ENCODE measurements around the gene ZNF678.
"Not testable (repeated sequence)": the region's sequence is repeated elsewhere in the genome, so short reads cannot be mapped to it uniquely, and the experiment has no call there.

ZNF678 gene

DNA sequence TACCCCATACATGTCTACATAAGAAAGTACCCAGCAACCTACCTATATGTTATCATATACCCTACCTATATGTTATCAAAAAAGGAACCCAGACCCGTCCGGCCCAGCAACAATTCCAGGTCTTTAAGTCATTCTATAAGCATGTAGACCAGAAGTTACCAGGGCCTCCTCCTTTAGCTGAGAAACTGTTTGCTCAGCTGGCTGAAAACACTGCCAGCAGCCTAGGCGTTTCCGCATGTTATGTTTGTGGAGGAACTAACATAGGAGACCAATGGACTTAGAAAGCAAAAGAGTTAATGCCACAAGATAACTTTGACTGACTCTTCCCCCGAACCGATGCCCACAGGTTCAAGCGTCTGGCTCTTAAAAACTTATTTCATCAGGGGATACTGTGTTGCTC, 7.1 kb upstream of the ZNF678 start:
- DNase-seq: no peak

DNA sequence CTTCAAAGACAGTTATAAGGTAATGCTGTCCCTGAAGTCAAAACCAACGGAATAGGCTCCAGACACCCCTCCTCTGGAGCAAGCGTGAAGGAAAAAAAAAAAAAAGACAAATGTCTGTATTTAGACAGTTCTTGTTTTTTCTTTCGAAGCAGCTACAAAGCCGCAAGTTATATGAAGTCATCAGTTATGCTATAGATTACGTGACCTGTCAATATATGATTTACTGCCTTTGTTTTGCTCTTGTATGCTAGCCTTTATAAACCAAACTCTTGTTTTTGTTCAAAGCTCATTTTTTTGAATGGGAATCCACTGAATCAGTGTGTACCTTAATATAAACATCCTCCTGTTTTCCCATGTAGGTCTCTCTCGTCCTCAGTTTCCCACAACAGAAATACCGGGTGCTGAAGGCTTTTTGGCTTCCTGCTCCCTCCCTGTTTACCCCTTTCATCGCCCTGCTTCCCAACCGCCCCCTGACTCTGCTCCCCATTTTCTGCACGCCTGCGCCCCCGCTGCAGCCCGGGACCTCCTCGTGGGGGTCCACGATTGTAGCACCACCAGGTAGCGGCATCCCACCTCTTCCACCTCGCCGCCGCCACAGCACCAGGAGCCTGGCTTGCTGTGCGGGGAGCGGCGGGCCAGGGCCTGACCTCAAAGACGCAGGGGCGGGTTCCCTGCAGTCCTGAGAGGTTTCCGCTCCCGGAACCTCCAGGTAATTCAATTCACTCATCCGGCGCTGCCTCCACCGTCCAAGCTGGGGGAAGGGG, 5.2 kb upstream of the ZNF678 start:
- DNase-seq: no peak

DNA sequence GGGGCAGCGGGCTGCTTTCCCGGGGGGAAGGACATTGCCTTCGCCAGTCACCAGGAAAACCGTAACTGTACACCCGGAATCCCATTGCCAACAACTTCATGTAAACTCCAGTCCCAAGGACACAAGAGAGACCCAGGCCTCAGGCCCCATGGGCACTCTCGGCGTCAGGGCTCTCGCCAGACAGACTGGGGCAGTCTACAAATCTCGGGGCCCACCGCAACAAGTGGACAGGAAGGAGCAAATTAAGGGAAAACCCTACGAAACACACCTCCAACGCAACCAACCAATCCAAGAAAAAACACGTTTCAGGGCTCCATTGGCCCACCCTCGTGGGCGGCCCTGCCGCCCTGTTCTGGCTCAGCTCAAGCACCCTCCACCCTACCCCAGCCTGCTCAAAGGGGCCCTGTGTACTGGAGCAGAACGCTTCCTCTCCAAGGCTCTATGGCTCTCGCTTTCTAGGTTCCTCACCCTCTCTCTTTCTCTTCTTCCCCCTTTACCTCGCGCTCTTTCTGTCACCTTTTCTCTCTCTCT, 4.6 kb upstream of the ZNF678 start:
- no peak for DNase-seq

DNA sequence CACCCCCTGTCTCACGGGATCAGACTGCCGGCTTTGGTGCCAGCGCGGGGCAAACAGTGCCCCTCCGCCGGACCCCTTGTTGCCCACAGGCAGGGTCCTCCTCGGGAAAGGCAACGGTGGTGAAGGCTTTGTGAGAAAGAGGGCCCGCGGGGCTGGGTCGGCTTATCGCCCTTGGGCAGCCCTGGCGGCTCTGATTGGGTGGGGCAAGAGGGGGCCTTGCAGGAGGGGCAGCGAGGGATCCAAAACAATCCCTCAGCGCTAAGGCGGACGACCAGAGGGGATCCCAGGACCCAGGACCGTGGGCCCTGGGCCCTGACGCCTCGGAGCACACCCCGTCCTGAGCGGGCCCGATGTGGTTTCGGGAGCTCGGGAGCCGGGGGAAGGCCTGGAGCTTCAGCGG, 3.9 kb upstream of the ZNF678 start:
- no peak for DNase-seq

DNA sequence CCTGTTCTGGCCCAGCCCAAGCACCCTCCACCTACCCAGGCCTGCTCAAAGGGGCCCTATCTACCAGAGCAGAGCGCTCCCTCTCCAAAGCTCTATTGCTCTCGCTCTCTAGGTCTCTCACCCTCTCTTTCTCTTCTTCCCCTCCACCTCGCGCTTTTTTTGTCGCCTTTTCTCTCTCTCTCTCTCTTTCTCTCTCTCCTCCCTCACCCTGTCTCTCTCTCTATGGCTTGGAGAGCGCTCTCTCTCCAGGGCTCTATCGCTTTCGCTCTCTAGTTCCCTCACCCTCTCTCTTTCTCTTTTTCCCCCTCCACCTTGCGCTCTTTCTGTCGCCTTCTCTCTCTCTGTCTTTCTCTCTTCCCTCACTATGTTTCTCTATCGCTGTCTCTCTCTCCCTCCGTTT, 3.4 kb upstream of the ZNF678 start:
- DNase-seq: no peak

DNA sequence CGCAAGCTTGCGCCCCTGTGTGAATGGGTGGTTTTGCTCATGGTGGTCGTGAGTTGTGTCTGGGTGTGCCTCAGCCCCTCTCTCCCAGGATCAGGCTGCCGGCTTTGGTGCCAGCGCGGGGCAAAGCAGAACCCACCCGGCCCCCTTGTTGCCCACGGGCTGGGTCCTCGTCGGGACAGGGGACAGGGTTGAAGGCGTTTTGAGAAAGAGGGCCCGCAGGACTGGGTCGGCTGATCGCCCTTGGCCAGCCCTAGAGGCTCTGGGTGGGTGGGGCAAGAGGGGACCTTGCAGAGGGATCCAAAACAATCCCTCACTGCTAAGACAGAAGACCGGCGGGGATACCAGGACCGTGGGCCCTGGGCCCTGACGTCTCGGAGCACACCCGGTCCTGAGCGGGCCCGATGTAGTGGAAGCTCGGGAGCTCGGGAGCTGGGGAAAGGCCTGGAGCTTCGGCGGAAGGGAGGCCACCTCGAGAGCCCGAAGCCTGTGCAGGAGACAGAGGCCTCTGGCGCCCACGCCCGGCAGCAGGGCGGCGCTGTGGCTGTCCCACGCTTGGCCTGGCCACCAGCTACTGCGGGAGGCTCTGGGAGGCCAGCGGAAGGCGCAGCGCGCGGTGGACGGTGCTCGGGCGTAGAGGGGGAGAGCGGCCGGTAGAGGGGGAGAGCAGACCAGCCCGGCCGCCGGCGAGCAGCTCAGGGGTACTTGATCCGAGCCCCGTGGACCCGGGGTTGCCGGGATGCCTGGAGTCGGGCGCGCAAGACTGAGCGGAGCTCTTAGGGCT, 2.8 kb upstream of the ZNF678 start:
- no peak for DNase-seq

DNA sequence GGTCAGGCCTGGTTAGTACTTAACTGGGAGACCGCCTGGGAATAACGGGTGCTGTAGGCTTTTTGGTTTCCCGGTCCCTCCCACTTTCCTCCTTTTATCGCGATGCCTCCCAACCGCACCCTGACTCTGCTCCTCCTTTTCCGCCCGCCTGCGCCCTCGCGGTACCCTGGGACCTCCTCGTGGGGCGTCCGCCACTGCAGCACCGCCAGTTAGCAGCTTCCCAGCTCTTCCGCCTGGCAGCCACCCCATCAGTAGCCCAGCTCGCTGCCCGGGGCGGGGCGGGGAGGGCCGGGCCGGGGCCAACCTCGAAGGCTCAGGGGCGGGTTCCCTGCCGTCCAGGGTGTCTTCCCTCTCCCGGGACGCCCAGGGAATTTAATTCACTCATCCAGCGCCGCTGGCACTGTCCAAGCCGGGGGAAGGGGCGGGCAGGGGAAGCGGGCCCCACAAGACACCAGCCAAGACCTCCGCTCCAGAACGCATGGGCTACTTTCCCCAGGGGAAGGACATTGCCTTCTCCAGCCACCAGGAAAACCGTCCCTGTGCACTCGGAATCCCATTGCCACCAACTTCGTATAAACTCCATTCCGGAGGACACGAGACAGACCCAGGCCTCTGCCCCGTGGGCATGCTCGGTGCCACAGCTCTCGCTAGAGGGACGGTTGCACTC, 2.0 kb upstream of the ZNF678 start:
- DNase-seq: no peak

DNA sequence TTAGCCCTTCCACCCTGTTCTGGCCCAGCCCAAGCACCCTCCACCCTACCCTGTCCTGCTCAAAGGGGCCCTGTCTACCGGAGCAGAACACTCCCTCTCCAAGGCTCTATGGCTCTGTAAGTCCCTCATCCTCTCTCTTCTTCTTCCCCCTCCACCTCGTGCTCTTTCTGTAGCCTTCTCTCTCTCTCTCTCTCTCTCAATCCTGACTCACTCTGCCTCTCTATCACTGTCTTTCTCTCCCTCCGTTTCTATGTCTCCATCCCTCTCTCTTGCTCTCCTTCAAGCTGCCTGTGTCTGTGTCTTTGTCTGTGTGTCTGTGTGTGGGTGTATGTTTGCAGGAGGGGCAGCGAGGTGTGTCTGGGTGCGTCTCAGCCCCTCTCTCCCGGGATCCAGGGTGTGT, 1.3 kb upstream of the ZNF678 start:
- no peak for DNase-seq

DNA sequence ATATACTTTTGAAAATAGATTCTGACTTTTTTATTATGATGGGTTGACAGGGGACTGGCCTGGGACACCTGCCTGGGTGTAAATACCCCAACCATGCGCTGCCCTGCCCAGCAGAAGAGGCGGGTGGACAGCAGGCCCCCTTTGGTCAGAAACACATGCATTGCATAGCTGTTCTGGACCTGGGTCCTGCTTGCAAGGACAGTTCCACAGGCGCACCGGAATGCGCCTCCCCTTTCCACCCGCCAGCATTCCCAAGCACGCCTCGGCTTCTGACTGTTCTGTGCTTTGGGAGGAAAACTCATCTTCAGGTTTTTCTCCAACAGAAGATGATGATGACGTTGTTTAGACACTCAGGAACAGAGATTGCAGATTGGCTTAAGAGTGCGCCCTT, 428 bp upstream of the ZNF678 start:
- no peak for DNase-seq

DNA sequence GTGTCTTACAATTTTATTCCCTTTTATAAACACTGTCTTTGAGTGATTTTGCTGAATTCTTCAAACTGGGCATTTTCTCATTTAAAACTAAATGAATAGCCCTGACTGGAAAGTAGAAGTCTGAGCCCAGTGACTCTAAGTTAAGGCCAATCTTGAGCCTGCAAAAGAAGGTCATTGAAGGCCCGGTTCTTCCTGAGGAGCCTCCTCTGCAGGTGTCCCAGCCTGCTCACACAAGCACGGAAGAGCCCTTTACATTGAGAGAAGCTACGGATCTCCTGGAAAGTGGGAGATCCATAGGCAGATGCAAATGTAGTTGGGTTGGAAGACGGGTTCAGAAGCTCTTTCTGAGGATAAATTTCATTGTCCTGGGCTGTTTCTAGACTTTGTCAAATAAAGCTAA, 3.9 kb downstream of the ZNF678 start:
- DNase-seq: no peak

DNA sequence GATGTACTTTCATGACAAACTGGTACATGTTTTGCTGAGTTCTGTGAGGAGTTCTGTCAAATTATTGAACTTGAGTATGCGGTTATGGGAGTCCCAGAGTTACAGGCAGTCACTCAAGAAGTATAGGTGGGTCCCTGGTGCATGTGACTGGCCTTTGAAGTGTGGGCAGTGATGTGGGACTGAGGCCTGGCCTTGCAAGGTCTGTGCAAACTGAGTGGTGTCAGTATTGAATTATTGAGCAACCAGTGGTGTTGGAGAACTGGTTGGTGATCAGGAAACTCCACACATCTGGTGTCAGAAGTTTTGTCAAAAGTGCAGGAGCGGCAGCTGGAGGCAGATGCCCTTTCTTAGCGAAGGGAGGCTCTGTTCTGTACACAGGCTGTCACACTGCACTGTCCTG, 5.2 kb downstream of the ZNF678 start:
- DNase-seq: no peak

DNA sequence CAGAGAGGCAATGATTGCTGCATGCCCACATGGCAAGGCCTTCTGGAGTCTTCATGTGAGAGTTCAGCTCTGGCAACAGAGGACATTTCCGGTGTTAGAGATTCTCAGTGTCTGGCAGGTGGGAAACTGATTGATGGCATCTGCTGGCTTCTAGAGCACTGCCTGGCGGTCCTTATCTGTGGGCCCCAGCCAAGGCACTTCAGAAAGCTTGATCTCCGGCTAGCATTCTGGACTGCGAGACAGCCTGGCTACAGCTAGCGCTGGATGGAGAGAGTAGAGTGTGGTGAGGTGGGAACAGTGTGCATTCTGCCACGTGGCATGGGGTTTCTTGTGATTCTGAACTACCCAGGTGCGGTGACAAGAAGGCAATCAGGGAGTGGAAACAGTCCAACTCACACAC, 9.4 kb downstream of the ZNF678 start:
- no peak for DNase-seq

DNA sequence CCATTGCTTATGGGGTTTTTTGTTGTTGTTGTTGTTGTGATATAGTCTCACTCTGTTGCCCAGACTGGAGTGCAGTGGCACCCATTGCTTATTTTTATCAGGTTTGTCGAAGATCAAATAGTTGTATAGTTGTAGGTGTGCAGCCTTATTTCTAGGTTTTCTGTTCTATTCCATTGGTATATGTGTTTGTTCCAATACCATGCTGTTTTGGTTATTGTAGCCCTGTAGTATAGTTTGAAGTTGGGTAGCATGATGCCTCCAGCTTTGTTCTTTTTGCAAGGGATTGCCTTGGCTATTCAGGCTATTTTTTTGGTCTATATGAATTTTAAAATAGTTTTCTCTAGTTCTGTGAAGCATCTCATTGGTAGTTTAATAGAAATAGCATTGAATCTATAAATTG, 11.6 kb downstream of the ZNF678 start:
- DNase-seq: no peak

DNA sequence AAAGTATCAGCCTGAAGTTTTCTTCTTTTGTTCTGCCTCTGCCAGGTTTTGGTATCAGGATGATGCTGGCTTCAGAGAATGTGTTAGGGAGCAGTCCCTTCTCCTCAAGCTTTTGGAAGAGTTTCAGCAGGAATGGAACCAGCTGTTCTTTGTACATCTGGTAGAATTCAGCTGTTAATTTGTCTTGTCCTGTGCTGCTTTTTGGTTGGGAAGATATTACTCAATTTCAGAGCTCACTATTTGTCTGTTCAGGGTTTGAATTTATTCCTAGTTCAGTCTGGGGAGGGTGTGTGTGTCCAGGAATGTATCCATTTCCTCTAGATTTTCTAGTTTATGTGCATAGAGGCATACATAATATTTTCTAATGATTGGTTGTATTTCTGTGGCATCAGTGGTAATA, 12.8 kb downstream of the ZNF678 start:
- DNase-seq: no peak

DNA sequence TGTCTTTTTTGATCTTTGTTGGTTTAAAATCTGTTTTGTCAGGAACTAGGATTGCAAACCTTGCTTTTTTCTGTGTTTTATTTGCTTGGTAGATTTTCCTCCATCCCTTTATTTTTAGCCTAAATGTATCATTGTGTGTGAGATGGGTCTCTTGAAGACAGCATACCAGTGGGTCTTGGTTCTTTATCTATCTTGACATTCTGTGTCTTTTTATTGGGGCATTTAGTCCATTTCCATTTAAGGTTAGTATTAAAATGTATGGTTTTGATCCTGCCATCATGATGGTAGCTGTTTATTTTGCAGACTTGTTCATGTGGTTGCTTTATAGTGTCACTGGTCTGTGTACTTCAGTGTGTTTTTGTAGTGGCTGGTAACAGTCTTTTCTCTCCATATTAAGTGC, 14.1 kb downstream of the ZNF678 start:
- DNase-seq: no peak

DNA sequence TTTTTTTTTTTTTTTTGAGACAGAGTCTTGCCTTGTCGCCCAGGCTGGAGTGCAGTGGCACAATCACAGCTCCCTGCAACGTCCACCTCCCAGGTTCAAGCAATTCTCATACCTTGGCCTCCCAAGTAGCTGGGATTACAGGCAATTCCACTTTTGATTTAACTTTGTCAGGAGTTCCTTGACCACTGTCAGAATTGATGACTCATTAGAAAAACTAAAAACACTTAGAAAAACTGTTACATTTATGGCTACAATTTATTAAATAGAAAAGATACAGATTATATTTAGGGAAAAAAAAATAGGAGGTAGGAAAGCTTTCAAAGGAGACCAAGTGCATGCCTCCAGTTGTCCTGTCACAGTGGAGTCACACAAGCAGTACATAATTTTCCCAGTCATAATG, 20.0 kb downstream of the ZNF678 start:
- DNase-seq: no peak

DNA sequence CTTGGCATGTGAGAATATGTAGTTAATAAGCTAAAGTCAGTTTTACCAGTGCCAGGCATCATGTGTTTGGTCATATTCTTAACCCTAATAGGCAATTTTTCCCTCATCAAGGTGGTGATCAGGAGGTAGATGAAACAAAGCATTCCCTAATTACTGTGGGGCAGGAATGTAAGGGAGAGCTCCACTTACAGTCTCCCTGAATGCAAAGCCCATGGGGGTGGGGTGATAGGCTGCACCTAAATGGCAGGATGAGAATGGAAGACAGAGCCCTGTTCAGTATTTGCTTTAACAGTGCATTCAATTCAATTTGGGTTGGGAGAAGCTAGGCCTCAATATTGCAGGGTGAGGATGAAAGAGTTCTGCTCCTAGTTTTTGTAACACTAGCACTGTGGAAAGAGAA, 23.4 kb downstream of the ZNF678 start:
- DNase-seq: no peak

DNA sequence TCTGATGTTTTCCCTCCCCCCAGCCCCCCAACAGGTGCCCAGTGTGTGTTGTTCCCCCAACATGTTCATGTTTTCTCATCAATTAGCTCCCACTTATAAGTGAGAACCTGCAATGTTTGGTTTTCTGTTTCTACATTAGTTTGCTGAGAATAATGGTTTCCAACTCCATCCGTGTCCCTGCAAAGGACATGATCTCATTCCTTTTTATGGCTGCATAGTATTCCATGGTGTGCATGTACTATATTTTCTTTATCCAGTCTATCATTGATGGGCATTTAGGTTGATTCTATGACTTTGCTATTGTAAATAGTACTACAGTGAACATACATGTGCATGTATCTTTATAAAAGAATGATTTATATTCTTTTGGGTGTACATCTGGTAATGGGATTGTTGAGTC, 24.6 kb downstream of the ZNF678 start:
- no peak for DNase-seq

DNA sequence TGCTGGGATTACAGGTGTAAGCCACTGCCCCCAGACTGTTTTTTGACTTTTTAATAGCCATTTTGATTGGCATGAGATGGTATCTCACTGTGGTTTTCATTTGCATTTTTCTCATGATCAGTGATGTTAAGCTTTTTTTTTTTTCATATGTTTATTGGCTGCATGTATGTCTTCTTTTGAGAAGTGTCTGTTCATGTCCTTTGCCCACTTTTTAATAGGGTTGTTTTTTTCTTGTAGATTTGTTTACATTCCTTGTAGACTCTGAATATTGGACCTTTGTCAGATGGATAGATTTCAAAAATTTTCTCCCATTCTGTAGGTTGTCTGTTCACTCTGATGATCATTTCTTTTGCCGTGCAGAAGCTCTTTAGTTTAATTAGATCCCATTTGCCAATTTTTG, 25.4 kb downstream of the ZNF678 start:
- DNase-seq: not testable (repeated sequence)

DNA sequence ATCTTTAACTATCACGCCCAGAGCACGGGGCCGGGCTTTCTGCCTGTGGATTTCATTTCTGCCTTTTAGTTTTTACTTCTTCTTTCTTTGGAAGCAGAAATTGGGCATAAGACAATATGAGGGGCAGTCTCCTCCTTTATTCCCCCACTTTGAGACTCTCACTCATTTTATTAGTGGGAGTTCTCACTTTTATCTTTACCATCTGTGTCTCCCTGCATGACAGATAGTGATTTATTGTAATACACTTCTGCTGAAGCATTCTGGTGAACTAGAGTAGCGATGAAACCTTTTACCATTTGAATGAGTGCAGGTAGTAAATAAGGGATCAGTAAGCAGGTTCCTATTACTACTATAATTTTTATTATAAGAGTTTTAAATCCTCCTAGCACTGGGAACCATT, 26.4 kb downstream of the ZNF678 start:
- DNase-seq: not testable (repeated sequence)

DNA sequence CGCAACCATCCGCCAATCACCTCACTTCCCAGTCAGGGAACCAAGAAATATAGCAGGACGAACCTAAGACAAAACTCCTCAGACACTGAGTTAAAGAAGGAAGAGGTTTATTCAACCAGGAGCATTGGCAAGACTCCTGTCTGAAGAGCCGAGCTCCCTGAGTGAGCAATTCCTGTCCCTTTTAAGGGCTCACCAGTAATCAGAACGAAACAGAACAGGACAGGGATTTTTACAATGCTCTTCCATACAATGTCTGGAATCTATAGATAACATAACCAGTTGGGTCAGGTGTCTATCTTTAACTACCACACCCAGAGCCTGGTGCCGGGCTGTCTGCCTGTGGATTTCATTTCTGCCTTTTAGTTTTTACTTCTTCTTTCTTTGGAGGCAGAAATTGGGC, 32.9 kb downstream of the ZNF678 start:
- not testable (repeated sequence) for DNase-seq

DNA sequence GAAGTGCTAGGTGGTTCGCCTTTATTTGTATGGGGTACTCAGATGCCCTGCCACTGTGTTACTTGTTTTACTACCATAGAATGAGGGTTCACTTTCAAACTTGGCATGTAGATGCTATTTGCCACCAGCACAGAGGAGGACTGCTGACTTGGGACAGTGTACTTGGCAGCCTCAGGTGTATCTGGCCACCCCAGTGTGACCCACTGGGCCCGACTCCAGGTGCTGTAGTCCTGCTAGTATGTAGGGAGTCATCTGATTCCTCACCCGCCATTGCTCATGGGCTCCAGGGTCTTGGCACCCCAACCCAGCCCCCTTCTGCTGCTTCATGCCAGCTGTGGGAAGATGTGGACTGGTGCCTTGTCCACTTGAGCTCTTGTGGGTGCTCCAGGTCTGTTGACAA, 40.0 kb downstream of the ZNF678 start:
- DNase-seq: no peak

DNA sequence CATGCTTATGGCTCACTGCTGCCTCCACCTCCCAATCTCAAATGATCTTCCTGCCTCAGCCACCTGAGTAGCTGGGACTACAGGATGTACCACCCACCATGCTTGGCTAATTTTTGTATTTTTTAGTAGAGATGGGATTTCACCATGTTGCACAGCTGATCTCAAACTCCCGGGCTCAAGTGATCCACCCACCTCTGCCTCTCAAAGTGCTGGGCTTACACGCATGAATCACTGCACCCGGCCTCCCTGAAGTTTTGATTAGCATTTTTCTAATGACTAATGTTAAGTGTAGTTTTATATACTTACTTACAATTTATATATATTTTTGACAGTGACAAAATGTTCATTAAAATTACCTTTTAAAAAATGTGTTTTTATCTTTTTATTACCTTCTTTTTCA, 41.1 kb downstream of the ZNF678 start:
- DNase-seq: no peak

DNA sequence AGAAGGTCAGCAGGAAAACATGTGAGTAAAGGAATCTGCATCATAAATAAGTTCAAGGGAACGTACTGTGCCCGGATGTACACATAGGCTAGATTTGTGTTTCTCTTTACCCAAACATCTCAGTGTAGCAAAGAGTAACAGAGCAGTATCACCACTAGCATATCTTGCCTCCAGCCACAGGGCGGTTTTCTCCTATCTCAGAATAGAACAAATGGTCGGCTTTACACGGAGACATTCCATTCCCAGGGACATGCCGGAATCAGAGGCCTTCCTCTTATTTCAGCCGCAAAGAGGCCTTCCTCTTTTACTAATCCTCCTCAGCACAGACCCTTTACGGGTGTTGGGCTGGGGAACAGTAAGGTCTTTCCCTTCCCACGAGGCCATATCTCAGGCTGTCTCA, 42.9 kb downstream of the ZNF678 start:
- not testable (repeated sequence) for DNase-seq

Data from NCI-H187 treated with DMSO at 0.1 percent for 48 hours (cell line).